ENCODE results near the gene SNRNP48.

Gene SNRNP48

GRCh38 chr6:7615611-7616383 is 25.8 kb downstream of the SNRNP48 start:
- FAIRE-seq (no peak), DNase-seq (ENCODE audit: insufficient read length) (no peak)
- TF ChIP-seq POLR2AphosphoS5 (IDR thresholded peaks at IDR 0.05; ENCODE audit: low read depth, low read length) (no peak), TAF1 (IDR thresholded peaks at IDR 0.05; ENCODE audit: borderline replicate concordance, low read depth, low read length) (no peak), POLR2A (IDR thresholded peaks at IDR 0.05; ENCODE audit: low read depth, low read length) (no peak)

GRCh38 chr6:7617801-7618764 is 28.1 kb downstream of the SNRNP48 start:
- no peak for TF ChIP-seq POLR2AphosphoS5 (IDR thresholded peaks at IDR 0.05; ENCODE audit: low read depth, low read length)
- TF ChIP-seq POLR2A (IDR thresholded peaks at IDR 0.05; ENCODE audit: low read depth, low read length) = no peak
- TF ChIP-seq TAF1 (IDR thresholded peaks at IDR 0.05; ENCODE audit: borderline replicate concordance, low read depth, low read length) = no peak
- DNase-seq (ENCODE audit: insufficient read length) (no peak), FAIRE-seq (no peak)

DNA sequence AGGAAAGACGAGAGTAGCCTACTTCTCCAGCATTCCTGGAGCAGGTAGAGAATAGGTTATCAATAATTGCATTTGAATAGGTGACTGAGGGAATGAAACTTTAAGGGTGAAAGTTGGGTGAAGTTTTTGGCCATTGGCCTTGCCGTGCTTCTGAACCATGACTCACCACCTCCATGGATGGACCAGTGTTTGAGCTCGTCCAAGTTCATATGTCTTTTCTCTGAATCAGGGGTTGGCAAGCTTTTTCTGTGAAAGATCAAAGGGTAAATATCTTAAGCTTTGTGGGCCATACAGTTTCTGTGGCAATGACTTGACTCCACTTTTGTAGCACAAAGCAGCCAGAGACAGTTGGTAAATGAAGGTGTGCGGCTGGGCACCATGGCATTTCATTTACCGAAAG is 31.8 kb downstream of the SNRNP48 start:
- no peak for DNase-seq (ENCODE audit: insufficient read length)
- TF ChIP-seq TAF1 (IDR thresholded peaks at IDR 0.05; ENCODE audit: borderline replicate concordance, low read depth, low read length) = no peak
- TF ChIP-seq POLR2A (IDR thresholded peaks at IDR 0.05; ENCODE audit: low read depth, low read length) = no peak
- TF ChIP-seq POLR2AphosphoS5 (IDR thresholded peaks at IDR 0.05; ENCODE audit: low read depth, low read length) = no peak
- FAIRE-seq = no peak

GRCh38 chr6:7624796-7625710 is 35.1 kb downstream of the SNRNP48 start:
- DNase-seq (ENCODE audit: insufficient read length) = no peak
- FAIRE-seq = no peak
- TF ChIP-seq POLR2A (IDR thresholded peaks at IDR 0.05; ENCODE audit: low read depth, low read length) = no peak
- TF ChIP-seq POLR2AphosphoS5 (IDR thresholded peaks at IDR 0.05; ENCODE audit: low read depth, low read length) = no peak
- no peak for TF ChIP-seq TAF1 (IDR thresholded peaks at IDR 0.05; ENCODE audit: borderline replicate concordance, low read depth, low read length)

- FAIRE-seq = no peak
Measured at GRCh38 chr6:7628479-7628878, 38.5 kb downstream of the SNRNP48 start.

GRCh38 chr6:7628909-7629308 is 38.9 kb downstream of the SNRNP48 start:
- no peak for TF ChIP-seq POLR2AphosphoS5 (IDR thresholded peaks at IDR 0.05; ENCODE audit: low read depth, low read length)
- no peak for TF ChIP-seq POLR2A (IDR thresholded peaks at IDR 0.05; ENCODE audit: low read depth, low read length)
- TF ChIP-seq TAF1 (IDR thresholded peaks at IDR 0.05; ENCODE audit: borderline replicate concordance, low read depth, low read length) = no peak
- no peak for FAIRE-seq
- DNase-seq (ENCODE audit: insufficient read length) = no peak

More at GRCh38 chr6:7628479-7628878, 38.5 kb downstream of the SNRNP48 start:
- TF ChIP-seq POLR2A (IDR thresholded peaks at IDR 0.05; ENCODE audit: low read depth, low read length) = no peak
- no peak for TF ChIP-seq POLR2AphosphoS5 (IDR thresholded peaks at IDR 0.05; ENCODE audit: low read depth, low read length)
- TF ChIP-seq TAF1 (IDR thresholded peaks at IDR 0.05; ENCODE audit: borderline replicate concordance, low read depth, low read length) = no peak
- no peak for DNase-seq (ENCODE audit: insufficient read length)

- TF ChIP-seq POLR2A (IDR thresholded peaks at IDR 0.05; ENCODE audit: low read depth, low read length) (no peak), POLR2AphosphoS5 (IDR thresholded peaks at IDR 0.05; ENCODE audit: low read depth, low read length) (no peak), TAF1 (IDR thresholded peaks at IDR 0.05; ENCODE audit: borderline replicate concordance, low read depth, low read length) (no peak)
- DNase-seq (ENCODE audit: insufficient read length) (no peak), FAIRE-seq (no peak)
Measured at GRCh38 chr6:7629321-7629720, 39.3 kb downstream of the SNRNP48 start.

DNA sequence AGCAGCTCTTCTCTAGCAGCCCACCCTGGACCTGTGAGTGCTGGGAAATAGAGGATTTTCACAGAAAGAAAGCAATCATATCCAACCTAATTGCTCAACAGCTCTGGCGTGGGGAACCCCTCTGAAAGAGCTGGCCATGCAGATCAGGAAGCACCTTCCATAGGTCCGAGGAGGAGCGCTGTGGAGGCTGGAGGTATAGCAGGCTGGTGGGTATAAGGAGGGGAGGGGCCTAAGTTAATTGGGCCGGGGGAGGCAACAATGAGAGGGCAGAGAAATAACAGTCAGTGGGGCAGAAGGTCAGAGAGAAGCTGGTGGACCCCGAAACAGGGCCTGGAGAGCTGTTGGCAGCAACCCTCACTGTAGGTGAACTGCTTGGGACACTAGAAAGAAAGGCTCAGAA is 40.8 kb downstream of the SNRNP48 start:
- no peak for DNase-seq (ENCODE audit: insufficient read length)
- FAIRE-seq = no peak
- TF ChIP-seq POLR2A (IDR thresholded peaks at IDR 0.05; ENCODE audit: low read depth, low read length) (no peak), TAF1 (IDR thresholded peaks at IDR 0.05; ENCODE audit: borderline replicate concordance, low read depth, low read length) (no peak), POLR2AphosphoS5 (IDR thresholded peaks at IDR 0.05; ENCODE audit: low read depth, low read length) (no peak)

- FAIRE-seq (no peak), DNase-seq (ENCODE audit: insufficient read length) (no peak)
- TF ChIP-seq POLR2AphosphoS5 (IDR thresholded peaks at IDR 0.05; ENCODE audit: low read depth, low read length) = no peak
- no peak for TF ChIP-seq TAF1 (IDR thresholded peaks at IDR 0.05; ENCODE audit: borderline replicate concordance, low read depth, low read length)
- TF ChIP-seq POLR2A (IDR thresholded peaks at IDR 0.05; ENCODE audit: low read depth, low read length) = no peak
Measured at GRCh38 chr6:7631466-7631865, 41.5 kb downstream of the SNRNP48 start.

GRCh38 chr6:7632501-7633290 is 42.7 kb downstream of the SNRNP48 start:
- DNase-seq (ENCODE audit: insufficient read length) = no peak
- no peak for FAIRE-seq
- TF ChIP-seq TAF1 (IDR thresholded peaks at IDR 0.05; ENCODE audit: borderline replicate concordance, low read depth, low read length) (no peak), POLR2A (IDR thresholded peaks at IDR 0.05; ENCODE audit: low read depth, low read length) (no peak), POLR2AphosphoS5 (IDR thresholded peaks at IDR 0.05; ENCODE audit: low read depth, low read length) (no peak)

Measured in GM12892 (cell line).